ENCODE results near the gene DDRGK1. TPM values are rescaled to one million over a fixed set of nuclear protein-coding genes. Genes with fewer than 3 reads are reported as not detected.

The DDRGK1 gene
- total RNA-seq, 1 donor from 2014 or later = 59.3 TPM

GRCh38 chr20:3248167-3248992 lies 43.9 kb upstream of the DDRGK1 start:
- Mint-ChIP-seq H3K36me3 (ENCODE audit: unreplicated experiment) (no peaks in the 10 kb centered on the region), H3K27ac (ENCODE audit: unreplicated experiment) (no peak overlapping the region), H3K4me3 (ENCODE audit: unreplicated experiment) (peak overlapping the region; percentile 46), H3K4me1 (ENCODE audit: low read depth, unreplicated experiment) (peaks cover 2% of the 10 kb centered on the region), H3K27me3 (ENCODE audit: unreplicated experiment) (peaks cover 11% of the 10 kb centered on the region), H3K9me3 (ENCODE audit: unreplicated experiment) (peaks cover 7% of the 10 kb centered on the region)
- DNase-seq = peak; percentile 57
- TF ChIP-seq CTCF (IDR thresholded peaks at IDR 0.05; ENCODE audit: partially characterized antibody, unreplicated experiment) = no peak

- DNase-seq = no peak
- no peak overlapping the region for H3K4me3 Mint-ChIP-seq (ENCODE audit: unreplicated experiment)
- H3K36me3 Mint-ChIP-seq (ENCODE audit: unreplicated experiment) = no peaks in the 10 kb centered on the region
- peaks cover 2% of the 10 kb centered on the region for H3K4me1 Mint-ChIP-seq (ENCODE audit: low read depth, unreplicated experiment)
- H3K9me3 Mint-ChIP-seq (ENCODE audit: unreplicated experiment) = peaks cover 7% of the 10 kb centered on the region
- no peak overlapping the region for H3K27ac Mint-ChIP-seq (ENCODE audit: unreplicated experiment)
- no peak for TF ChIP-seq CTCF (IDR thresholded peaks at IDR 0.05; ENCODE audit: partially characterized antibody, unreplicated experiment)
- H3K27me3 Mint-ChIP-seq (ENCODE audit: unreplicated experiment) = peaks cover 11% of the 10 kb centered on the region
Measured at GRCh38 chr20:3247638-3248037, 43.2 kb upstream of the DDRGK1 start.

- peaks cover 12% of the 10 kb centered on the region for H3K27me3 Mint-ChIP-seq (ENCODE audit: unreplicated experiment)
- H3K9me3 Mint-ChIP-seq (ENCODE audit: unreplicated experiment) = peaks cover 5% of the 10 kb centered on the region
- H3K36me3 Mint-ChIP-seq (ENCODE audit: unreplicated experiment) = no peaks in the 10 kb centered on the region
- peaks cover 2% of the 10 kb centered on the region for H3K4me1 Mint-ChIP-seq (ENCODE audit: low read depth, unreplicated experiment)
- DNase-seq = no peak
- no peak for TF ChIP-seq CTCF (IDR thresholded peaks at IDR 0.05; ENCODE audit: partially characterized antibody, unreplicated experiment)
- no peak overlapping the region for H3K27ac Mint-ChIP-seq (ENCODE audit: unreplicated experiment)
- H3K4me3 Mint-ChIP-seq (ENCODE audit: unreplicated experiment) = no peak overlapping the region
Measured at GRCh38 chr20:3246682-3247081, 42.2 kb upstream of the DDRGK1 start.

GRCh38 chr20:3245711-3246110 lies 41.2 kb upstream of the DDRGK1 start:
- Mint-ChIP-seq H3K27me3 (ENCODE audit: unreplicated experiment) (peaks cover 18% of the 10 kb centered on the region), H3K9me3 (ENCODE audit: unreplicated experiment) (peaks cover 10% of the 10 kb centered on the region)

More at GRCh38 chr20:3245711-3246110, 41.2 kb upstream of the DDRGK1 start:
- no peak for DNase-seq
- TF ChIP-seq CTCF (IDR thresholded peaks at IDR 0.05; ENCODE audit: partially characterized antibody, unreplicated experiment) = no peak
- H3K36me3 Mint-ChIP-seq (ENCODE audit: unreplicated experiment) = no peaks in the 10 kb centered on the region
- H3K4me3 Mint-ChIP-seq (ENCODE audit: unreplicated experiment) = no peak overlapping the region
- peaks cover 2% of the 10 kb centered on the region for H3K4me1 Mint-ChIP-seq (ENCODE audit: low read depth, unreplicated experiment)
- H3K27ac Mint-ChIP-seq (ENCODE audit: unreplicated experiment) = no peak overlapping the region
